Fibroblast of the aortic adventitia (primary cell): ENCODE data around the gene RSF1. TPM values are rescaled to one million over a fixed set of nuclear protein-coding genes. Genes with fewer than 3 reads are reported as not detected.
A peak's percentile ranks its signal among the peaks of the same experiment; 100 is the strongest.
"Not testable (repeated sequence)": the region's sequence is repeated elsewhere in the genome, so short reads cannot be mapped to it uniquely, and the experiment has no call there.

Experiments
- DNase-seq: peaks from one replicate; pipeline ENCODE4 v3.0.0-alpha.2; 2010; ENCODE audit warnings: low read depth
- H3K4me3 ChIP-seq: 2 replicates; pipeline ENCODE4 v1.5.1; 2011; ENCODE audit warnings: low read depth, mild to moderate bottlenecking, control low read depth, low read length, moderate library complexity
- CTCF ChIP-seq: IDR thresholded peaks from 2 replicates; pipeline ENCODE4 v1.5.1; 2011; ENCODE audit warnings: mild to moderate bottlenecking, low read length, control low read depth, inconsistent platforms; ENCODE audit not compliant: insufficient read depth
- total RNA-seq: library from RNA; depleted of rRNA; stranded (reverse); fragments of >200 nt; gene quantifications from 2 replicates; pipeline ENCODE4 v1.2.3, GENCODE V29; 2012; ENCODE audit warnings: low replicate concordance

RSF1 gene
- total RNA-seq, 1 donor: 44.5 TPM

GRCh38 chr11:77642228-77642627 lies 178.3 kb downstream of the RSF1 start:
- no peak overlapping the region for H3K4me3 ChIP-seq
- TF ChIP-seq CTCF: no peak
- DNase-seq: no peak

DNA sequence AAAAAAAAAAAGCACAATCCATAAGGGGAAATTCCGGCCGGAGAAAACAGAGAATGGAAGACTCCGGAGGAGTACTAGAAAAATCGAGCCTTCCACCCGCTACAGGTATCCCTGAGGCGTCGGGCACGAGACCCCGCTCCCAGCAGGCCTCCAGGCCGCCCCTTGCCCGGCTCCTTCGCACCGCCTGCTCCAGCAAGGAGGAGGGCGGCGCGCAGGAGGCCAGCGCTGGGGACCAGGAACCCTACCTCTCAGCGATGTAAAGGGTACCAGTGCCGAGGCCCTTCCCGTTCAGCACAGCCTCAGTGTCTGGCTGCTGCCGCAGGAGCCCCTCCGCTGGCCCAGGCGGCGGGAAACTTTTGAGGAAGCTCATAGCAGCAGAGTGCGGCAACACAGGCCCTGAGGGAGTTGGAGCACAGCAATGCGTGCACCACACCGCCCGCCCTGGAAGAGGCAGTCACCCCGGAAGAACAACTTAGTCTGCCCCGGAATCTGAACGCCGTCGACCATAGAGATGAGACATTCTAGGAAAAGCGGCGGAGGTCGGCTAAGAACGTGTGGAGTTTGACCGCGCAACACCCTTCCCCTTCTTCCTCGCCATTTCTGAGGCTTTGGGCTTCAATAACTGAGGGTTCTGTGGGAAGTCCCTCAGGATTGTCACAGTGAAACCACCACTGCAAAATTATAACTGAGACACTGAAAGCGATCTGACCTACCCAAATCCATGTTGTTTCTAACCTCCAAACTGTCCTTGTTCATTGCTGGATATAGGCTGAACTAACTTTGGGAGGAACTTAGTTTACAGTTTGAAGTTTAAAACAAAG lies 183.0 kb downstream of the RSF1 start, which contains the start of gene CLNS1A:
CLNS1A (minus strand) TSS at position 450 of the 821 bp plus-strand sequence; CDS start at position 370, 80 bp downstream.
- TF ChIP-seq CTCF: no peak
- peak; percentile 90 for DNase-seq
- peak within 1 kb of the TSS; percentile 96 for H3K4me3 ChIP-seq

DNA sequence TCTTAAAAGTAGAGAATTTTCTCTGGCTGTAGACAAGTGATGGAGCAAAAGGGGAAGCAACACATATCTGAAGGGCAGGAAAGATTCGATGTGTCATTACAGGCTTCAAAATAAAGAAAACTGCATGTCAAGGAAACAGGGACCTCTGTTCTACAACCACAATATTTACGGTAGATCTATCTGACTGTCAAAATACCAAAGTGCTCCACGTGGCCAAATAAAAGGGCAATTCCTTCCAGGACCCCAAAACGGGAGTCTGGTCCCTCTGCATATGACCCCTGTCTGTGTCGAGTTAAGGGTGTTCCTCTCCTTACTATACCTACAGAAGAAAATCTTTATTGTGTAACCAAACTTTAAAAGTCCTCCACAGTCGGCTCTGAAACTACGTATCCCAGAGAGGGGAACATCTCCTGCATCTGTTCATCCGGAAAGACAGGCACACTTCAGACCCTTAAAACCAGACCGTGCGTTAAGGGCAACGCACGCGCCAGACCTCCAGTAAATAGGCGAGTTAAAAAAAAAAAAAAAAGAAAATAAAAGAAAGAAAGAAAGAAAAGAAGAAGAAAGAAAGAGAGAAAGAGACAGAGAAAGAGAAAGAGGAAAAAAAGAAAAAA lies 183.7 kb downstream of the RSF1 start:
- peak overlapping the region; percentile 96 for H3K4me3 ChIP-seq
- no peak for TF ChIP-seq CTCF
- DNase-seq: no peak

DNA sequence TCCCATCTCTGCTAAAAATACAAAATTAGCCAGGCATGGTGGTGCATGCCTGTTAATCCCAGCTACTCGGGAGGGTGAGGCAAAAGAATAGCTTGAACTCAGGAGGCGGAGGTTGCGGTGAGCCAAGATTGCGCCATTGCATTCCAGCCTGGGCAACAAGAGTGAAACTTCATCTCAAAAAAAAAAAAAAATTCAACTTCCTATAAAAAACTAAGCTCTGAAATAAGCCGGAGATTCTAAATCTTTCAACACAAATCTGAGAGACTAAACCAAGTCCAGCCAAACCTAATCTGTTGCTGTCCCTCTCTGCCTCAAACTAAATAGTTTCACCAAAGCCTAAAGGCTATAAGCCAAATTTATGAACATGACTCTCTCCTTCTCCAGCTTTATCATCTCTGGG lies 186.6 kb downstream of the RSF1 start:
- DNase-seq: peak; percentile 42
- not testable (repeated sequence) for H3K4me3 ChIP-seq

DNA sequence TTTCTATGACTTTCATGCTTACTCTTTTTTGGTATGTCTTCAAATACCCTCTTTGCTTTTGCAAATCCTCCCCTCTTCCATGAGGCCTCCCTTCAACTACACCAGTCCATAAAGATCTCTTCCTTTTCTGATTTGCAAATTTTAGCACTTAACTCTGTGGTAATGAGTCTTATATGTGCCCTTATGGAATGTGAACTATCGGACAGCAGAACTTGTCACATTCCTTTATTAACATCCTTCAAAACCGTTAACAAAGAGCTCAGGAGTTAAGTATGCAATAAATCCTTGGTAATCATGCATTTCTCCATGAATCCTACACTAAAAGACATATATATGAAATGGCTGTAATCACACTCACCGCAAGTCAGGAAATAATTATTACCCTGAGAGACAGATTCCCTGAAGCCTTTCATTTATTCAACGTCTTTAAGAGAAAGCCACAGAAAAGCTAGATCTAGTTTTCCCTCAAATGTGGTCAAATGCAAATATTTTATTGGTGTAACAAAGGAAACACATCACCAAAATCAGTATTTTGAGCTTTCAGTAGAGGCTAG lies 190.3 kb downstream of the RSF1 start:
- no peak for TF ChIP-seq CTCF
- no peak overlapping the region for H3K4me3 ChIP-seq
- DNase-seq: no peak

DNA sequence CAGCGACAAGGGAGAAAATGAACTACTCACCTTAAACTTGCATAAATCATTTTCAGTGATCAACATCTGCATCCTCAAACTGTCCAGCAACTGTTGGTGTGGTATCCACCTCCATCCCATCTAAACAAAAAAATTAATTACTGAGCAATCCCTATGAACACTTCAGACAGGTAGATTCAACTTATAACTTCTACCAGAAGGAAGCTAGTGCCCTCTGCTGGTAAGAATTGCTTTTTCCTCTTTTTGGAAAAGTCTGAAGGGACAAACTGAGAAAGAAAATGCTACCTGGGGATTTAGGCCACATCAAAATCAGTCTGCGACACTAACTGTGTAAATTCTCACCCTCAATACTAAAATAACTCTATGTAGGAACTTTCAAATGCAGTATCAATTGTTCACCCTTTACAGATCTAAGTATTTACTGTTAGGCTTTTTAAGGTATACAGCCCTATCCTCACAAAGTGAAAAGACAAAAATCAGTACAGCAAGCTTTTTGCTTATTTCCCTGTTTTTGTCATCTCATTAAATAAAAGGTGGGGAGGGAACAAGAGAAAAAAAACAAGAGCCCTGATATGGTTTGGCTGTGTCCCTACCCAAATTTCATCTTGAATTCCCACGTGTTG lies 200.8 kb downstream of the RSF1 start:
- no peak overlapping the region for H3K4me3 ChIP-seq
- DNase-seq: peak; percentile 71
- peak; percentile 72 for TF ChIP-seq CTCF

DNA sequence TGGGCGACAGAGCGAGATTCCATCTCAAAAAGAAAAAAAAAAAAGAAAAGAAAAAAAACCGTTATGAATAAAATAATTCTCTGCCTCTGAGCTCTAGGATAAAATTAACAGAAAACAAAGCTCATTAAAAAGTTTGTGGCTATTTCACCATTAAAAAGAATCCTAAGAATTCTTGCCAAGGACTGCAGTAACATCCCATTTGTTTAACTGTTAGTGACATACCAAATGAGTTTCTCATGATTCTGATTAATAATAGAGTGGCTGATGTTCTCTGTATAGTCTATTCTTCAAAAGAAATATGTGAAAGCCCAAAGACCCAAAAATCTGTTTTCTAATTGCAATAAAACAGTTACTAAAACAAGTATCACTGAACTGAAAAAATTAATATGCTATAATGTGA lies 202.6 kb downstream of the RSF1 start:
- no peak for TF ChIP-seq CTCF
- DNase-seq: no peak
- H3K4me3 ChIP-seq: no peak overlapping the region
